H1 (cell line): ENCODE results near the gene HDAC9. TPM values are rescaled to one million over a fixed set of nuclear protein-coding genes. Genes with fewer than 3 reads are reported as not detected.

Experiments
- ZNF274 ChIP-seq: IDR thresholded peaks from 2 replicates; pipeline ENCODE4 v1.7.0; 2012; ENCODE audit warnings: low read length, borderline replicate concordance; ENCODE audit errors: extremely low read depth
- polyA plus RNA-seq, 7 experiments: library from polyadenylated mRNA; depleted of rRNA in 3 of 7; stranded (reverse) in 5 of 7; unstranded in 2 of 7; fragments of >200 nt in 5 of 7; fragments of 200-250 nt in 2 of 7; gene quantifications; 1 replicate in 5 of 7; 2 replicates in 1 of 7; 4 replicates in 1 of 7; pipeline versions ENCODE4 v1.2.1 to v1.2.3, GENCODE V29; 2011 to 2013; ENCODE audit warnings: missing spikeins in 2 of 7, mixed read lengths in 2 of 7
- total RNA-seq: library from RNA; stranded (reverse); fragmentation: NEBNext Ultra II Directional; extraction: Animal tissue kit (Norgen Biotek cat#: 25700); gene quantifications from 2 replicates; pipeline ENCODE4 v1.2.1, GENCODE V29; 2021

Gene HDAC9
- total and polyA plus RNA-seq, 2 of the 8 experiments (the other 6 are each of a cell fraction or from before 2014, with no cell fraction given), result 9.5 to 13.1 TPM

- TF ChIP-seq ZNF274, result no peak
Observed at GRCh38 chr7:18828260-18828993, 332.9 kb downstream of the HDAC9 start (continued).
